ENCODE measurements around the gene MSANTD7. TPM values are rescaled to one million over a fixed set of nuclear protein-coding genes. Genes with fewer than 3 reads are reported as not detected.
A peak's percentile ranks its signal among the peaks of the same experiment; 100 is the strongest.

The MSANTD7 gene, protein sequence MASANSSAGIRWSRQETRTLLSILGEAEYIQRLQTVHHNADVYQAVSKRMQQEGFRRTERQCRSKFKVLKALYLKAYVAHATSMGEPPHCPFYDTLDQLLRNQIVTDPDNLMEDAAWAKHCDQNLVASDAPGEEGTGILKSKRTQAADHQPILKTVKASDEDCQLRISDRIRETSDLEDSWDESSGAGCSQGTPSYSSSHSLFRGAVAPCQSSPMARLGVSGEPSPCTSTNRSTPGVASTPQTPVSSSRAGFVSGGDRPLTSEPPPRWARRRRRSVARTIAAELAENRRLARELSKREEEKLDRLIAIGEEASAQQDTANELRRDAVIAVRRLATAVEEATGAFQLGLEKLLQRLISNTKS
- total RNA-seq (2021) (19.1 and 20.3 TPM in 2 replicates), Bru-seq, nascent RNA (percentile 92 among the genes with signal in this experiment), BruChase-seq, experiment 1, labeled RNA remaining after a 2-hour chase (percentile 98 among the genes with signal in this experiment), BruChase-seq, experiment 2, labeled RNA remaining after a 6-hour chase (percentile 91 among the genes with signal in this experiment)
- long read RNA-seq, full-length matches to known transcripts, result 23 of 26 reads
- long read RNA-seq, partial matches to known transcripts, result 3 of 26 reads
- long read RNA-seq, other reads (novel, unspliced or antisense), result 0 of 26 reads

DNA sequence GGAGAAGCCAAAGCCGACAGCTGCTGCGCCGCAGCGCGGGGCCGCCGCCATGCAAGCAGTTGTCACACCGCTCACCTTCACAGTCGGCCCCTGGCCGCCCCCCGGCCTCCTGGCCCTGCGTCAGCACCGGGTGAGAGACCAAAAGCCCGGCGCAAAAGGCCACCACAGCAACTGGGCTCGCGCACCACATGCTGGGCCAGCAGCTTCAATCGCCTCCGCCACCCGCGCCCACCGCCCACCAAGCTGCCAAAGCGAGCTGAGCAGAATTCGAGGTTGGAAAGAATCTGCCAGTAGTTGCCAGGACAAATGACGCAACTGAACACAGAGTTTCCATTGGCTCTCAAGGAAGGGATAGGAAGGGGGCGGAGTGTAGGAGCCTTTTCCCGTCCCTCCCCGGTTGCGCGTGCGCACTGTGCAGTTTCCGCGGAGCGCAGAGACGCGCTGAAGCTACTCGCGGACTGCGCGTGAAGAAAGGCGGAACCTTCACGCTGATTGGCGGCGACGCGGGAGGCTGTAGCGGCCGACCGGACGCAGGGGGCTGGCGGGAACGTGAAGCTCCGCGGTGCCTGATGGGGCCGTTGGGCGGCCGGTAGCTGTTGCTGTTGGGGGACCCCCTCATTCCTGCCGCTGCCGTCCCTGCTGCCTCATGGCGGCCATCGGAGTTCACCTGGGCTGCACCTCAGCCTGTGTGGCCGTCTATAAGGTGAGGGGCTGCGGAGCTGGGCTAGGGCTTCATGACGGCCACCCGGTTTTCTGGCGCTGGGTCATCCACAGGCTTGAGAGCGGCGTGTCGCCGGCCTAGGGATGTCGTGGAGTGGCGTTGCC lies at the start of gene MSANTD7, which contains the start of the genes CDNF and HSPA14:
TSS of gene MSANTD7 (plus strand) at position 550 of the 825 bp plus-strand sequence. CDS start 3,979 bp downstream, outside the sequence.
TSS of gene CDNF (minus strand) at position 281 of the 825 bp plus-strand sequence. CDS start at position 190, 91 bp downstream.
TSS of gene HSPA14 (plus strand) at position 550 of the 825 bp plus-strand sequence. CDS start at position 647, 97 bp downstream.
- no peaks in the 10 kb centered on the region for H3K9me3 ChIP-seq (ENCODE audit: low read depth, low read length, poor library complexity, severe bottlenecking)
- H3K27ac ChIP-seq (ENCODE audit: low read depth, low read length, poor library complexity, severe bottlenecking), result peak within 1 kb of the TSS; percentile 94
- H3K4me3 ChIP-seq (ENCODE audit: low read depth, low read length, poor library complexity, severe bottlenecking), result peak within 1 kb of the TSS; percentile 99
- H3K36me3 ChIP-seq (ENCODE audit: insufficient read depth, low read length, poor library complexity, severe bottlenecking), result peaks cover 31% of the 10 kb centered on the region
- H3K27me3 ChIP-seq (replicated peaks; ENCODE audit: insufficient read depth, low read depth, low read length, poor library complexity), result no peaks in the 10 kb centered on the region
- ChIA-PET CTCF (interaction anchor here (0.6 to 0.9 kb wide), 2 partner anchors 41 to 249 kb away, joined by 3 to 5 read pairs; partner anchors contain the start of gene SUV39H2), POLR2A (ENCODE audit: low non-redundant PET) (no interaction called here)
- TF ChIP-seq, protein P1, sequence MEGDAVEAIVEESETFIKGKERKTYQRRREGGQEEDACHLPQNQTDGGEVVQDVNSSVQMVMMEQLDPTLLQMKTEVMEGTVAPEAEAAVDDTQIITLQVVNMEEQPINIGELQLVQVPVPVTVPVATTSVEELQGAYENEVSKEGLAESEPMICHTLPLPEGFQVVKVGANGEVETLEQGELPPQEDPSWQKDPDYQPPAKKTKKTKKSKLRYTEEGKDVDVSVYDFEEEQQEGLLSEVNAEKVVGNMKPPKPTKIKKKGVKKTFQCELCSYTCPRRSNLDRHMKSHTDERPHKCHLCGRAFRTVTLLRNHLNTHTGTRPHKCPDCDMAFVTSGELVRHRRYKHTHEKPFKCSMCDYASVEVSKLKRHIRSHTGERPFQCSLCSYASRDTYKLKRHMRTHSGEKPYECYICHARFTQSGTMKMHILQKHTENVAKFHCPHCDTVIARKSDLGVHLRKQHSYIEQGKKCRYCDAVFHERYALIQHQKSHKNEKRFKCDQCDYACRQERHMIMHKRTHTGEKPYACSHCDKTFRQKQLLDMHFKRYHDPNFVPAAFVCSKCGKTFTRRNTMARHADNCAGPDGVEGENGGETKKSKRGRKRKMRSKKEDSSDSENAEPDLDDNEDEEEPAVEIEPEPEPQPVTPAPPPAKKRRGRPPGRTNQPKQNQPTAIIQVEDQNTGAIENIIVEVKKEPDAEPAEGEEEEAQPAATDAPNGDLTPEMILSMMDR (conservative IDR thresholded peaks at IDR 0.05; ENCODE audit: low read depth, low read length), result no peak
- no peak for TF ChIP-seq EZH2 (IDR thresholded peaks at IDR 0.05; ENCODE audit: borderline replicate concordance, low read depth, low read length, poor library complexity, severe bottlenecking)
- no TSS peak for BruUV-seq (replicated peaks)
- intact Hi-C loops (cut with micrococcal nuclease; ENCODE audit: unreplicated experiment), result loop anchor here (5.0 kb wide), 1 partner anchor 341 kb away; no protein-coding TSS in a partner anchor
- H3K4me1 ChIP-seq (ENCODE audit: insufficient read depth, low read length, poor library complexity, severe bottlenecking), result peaks cover 7% of the 10 kb centered on the region
- DNase-seq (ENCODE audit: low spot score), result peak; percentile 100

DNA sequence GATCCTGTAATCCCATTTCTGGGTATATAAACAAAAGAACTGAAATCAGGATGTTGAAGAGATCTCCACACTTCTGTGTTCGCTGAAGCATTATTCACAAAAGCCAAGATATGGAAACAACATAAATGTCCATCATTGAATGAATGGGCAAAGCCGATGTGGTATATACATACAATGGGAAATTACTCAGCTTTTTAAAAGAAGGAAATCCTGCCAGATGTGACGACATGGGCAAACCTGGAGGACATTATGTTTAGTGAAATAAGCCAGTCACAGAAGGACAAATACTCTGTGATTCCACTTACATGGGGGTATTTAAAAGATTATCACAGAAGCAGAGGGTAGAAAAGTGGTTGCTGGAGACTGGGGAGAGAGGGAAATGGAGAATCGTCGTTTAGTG lies 39.5 kb upstream of the MSANTD7 start:
- Histone ChIP-seq H3K27me3 (replicated peaks; ENCODE audit: insufficient read depth, low read depth, low read length, poor library complexity) (peaks cover 32% of the 10 kb centered on the region), H3K4me1 (ENCODE audit: insufficient read depth, low read length, poor library complexity, severe bottlenecking) (no peaks in the 10 kb centered on the region), H3K27ac (ENCODE audit: low read depth, low read length, poor library complexity, severe bottlenecking) (no peak overlapping the region), H3K4me3 (ENCODE audit: low read depth, low read length, poor library complexity, severe bottlenecking) (no peak overlapping the region), H3K9me3 (ENCODE audit: low read depth, low read length, poor library complexity, severe bottlenecking) (no peaks in the 10 kb centered on the region), H3K36me3 (ENCODE audit: insufficient read depth, low read length, poor library complexity, severe bottlenecking) (no peaks in the 10 kb centered on the region)
- POLR2A ChIA-PET (ENCODE audit: low non-redundant PET), result no interaction called here
- CTCF ChIA-PET, result no interaction called here
- DNase-seq (ENCODE audit: low spot score), result no peak
- no TSS peak for BruUV-seq (replicated peaks)
- no peak for TF ChIP-seq EZH2 (IDR thresholded peaks at IDR 0.05; ENCODE audit: borderline replicate concordance, low read depth, low read length, poor library complexity, severe bottlenecking)
- TF ChIP-seq, protein P1 (conservative IDR thresholded peaks at IDR 0.05; ENCODE audit: low read depth, low read length), result no peak
- intact Hi-C loops (cut with micrococcal nuclease; ENCODE audit: unreplicated experiment), result no loop called here

DNA sequence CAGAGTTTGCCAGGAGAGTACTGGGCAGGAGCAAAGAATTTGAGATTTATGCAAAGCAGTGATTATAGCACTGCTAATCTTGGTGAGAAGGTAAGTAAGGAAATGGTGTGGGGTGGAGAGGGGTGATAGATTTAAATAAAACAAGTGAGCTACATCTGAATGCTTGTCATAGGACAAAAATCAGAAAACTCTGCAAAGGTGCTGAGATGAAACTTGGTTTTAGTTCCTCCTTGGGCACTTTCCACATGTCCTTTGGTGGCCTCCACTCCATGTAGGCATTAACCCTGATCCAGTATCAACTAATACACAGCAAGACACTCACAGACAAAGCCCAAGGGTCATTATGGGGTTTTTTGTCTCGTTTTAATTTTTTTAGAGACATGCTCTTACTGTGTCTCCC lies 37.7 kb upstream of the MSANTD7 start:
- POLR2A ChIA-PET (ENCODE audit: low non-redundant PET), result no interaction called here
- intact Hi-C loops (cut with micrococcal nuclease; ENCODE audit: unreplicated experiment), result no loop called here
- H3K27me3 ChIP-seq (replicated peaks; ENCODE audit: insufficient read depth, low read depth, low read length, poor library complexity), result peaks cover 32% of the 10 kb centered on the region
- no peak overlapping the region for H3K27ac ChIP-seq (ENCODE audit: low read depth, low read length, poor library complexity, severe bottlenecking)
- TF ChIP-seq, protein P1 (conservative IDR thresholded peaks at IDR 0.05; ENCODE audit: low read depth, low read length), result no peak
- TF ChIP-seq EZH2 (IDR thresholded peaks at IDR 0.05; ENCODE audit: borderline replicate concordance, low read depth, low read length, poor library complexity, severe bottlenecking), result no peak
- no peaks in the 10 kb centered on the region for H3K9me3 ChIP-seq (ENCODE audit: low read depth, low read length, poor library complexity, severe bottlenecking)
- BruUV-seq (replicated peaks), result no TSS peak
- DNase-seq (ENCODE audit: low spot score), result no peak
- no peaks in the 10 kb centered on the region for H3K4me1 ChIP-seq (ENCODE audit: insufficient read depth, low read length, poor library complexity, severe bottlenecking)
- CTCF ChIA-PET, result no interaction called here
- no peaks in the 10 kb centered on the region for H3K36me3 ChIP-seq (ENCODE audit: insufficient read depth, low read length, poor library complexity, severe bottlenecking)
- no peak overlapping the region for H3K4me3 ChIP-seq (ENCODE audit: low read depth, low read length, poor library complexity, severe bottlenecking)

Data from A673 (cell line).